ENCODE results near the gene GNAQ. TPM values are rescaled to one million over a fixed set of nuclear protein-coding genes. Genes with fewer than 3 reads are reported as not detected.
A peak's percentile ranks its signal among the peaks of the same experiment; 100 is the strongest.

The GNAQ gene
- total and polyA plus RNA-seq, 5 donors from 2014 or later, result 8.5 to 79.4 (median 17.4) TPM

GRCh38 chr9:77901018-77901417 is 130.6 kb downstream of the GNAQ start:
- DNase-seq (no peak), ATAC-seq (ENCODE audit: low read depth in 2 of 2) (no peak)
- no peaks in the 10 kb centered on the region for H3K27me3 Mint-ChIP-seq
- H3K36me3 ChIP-seq (ENCODE audit: control insufficient read depth, insufficient read depth, low read length), result no peaks in the 10 kb centered on the region
- H3K9me3 ChIP-seq (ENCODE audit: control insufficient read depth in 2 of 2, low read length in 2 of 2), result no peaks in the 10 kb centered on the region
- peaks cover 26% of the 10 kb centered on the region for H3K36me3 Mint-ChIP-seq
- H3K27me3 ChIP-seq (ENCODE audit: control insufficient read depth, insufficient read depth, low read length), result no peaks in the 10 kb centered on the region
- peak overlapping the region in 2 of 3 donors; percentile 11 to 61 for H3K27ac Mint-ChIP-seq
- H3K27ac ChIP-seq (ENCODE audit: insufficient read depth, low read length, poor library complexity, severe bottlenecking), result no peak overlapping the region
- H3K4me1 ChIP-seq (ENCODE audit: control insufficient read depth, insufficient read depth, low read length, poor library complexity, severe bottlenecking), result peaks cover 10% of the 10 kb centered on the region
- peaks cover 0 to 2% (median 0%) of the 10 kb centered on the region in 7 donors for H3K9me3 Mint-ChIP-seq
- peaks cover 16 to 72% (median 51%) of the 10 kb centered on the region in 4 donors for H3K4me1 Mint-ChIP-seq
- H3K4me3 ChIP-seq (ENCODE audit: low read depth, low read length), result no peak overlapping the region
- H3K4me3 Mint-ChIP-seq, result no peak overlapping the region

DNA sequence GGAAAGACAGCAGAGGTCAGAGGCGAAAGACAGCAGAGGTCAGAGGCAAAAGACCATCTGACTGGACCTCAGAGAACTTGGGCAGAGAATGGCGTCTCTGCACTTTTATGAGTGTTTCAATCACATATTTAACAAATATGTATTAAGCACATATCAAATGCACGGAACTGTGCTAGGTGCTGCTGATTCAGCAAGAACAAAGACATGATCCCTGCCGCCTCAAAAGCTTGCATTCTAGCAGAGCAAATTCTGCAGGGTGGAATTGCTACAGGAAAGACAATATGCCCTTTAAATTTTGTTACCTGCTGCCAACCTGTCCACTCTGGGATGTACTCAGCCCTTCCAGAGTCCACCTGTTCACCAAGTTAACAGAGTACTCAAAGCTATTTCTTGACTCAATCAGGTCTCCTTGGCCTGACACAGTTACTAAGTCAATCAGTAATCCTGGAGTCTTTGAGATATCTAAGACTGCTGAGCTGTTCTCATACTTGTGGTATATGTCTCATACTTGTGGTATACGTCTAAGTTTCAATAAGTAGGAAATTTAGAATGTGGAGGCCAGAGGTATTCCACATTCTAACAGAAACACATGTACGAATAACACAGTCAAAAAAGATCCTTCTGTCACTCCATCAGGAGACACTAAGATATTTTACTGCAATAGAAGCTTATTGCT is 131.8 kb downstream of the GNAQ start:
- peaks cover 0 to 2% (median 0%) of the 10 kb centered on the region in 7 donors for H3K9me3 Mint-ChIP-seq
- no peak overlapping the region for H3K27ac Mint-ChIP-seq
- H3K4me3 Mint-ChIP-seq, result no peak overlapping the region
- H3K36me3 ChIP-seq (ENCODE audit: control insufficient read depth, insufficient read depth, low read length), result peaks cover 7% of the 10 kb centered on the region
- no peak overlapping the region for H3K27ac ChIP-seq (ENCODE audit: insufficient read depth, low read length, poor library complexity, severe bottlenecking)
- DNase-seq, result no peak
- peaks cover 3% of the 10 kb centered on the region for H3K4me1 ChIP-seq (ENCODE audit: control insufficient read depth, insufficient read depth, low read length, poor library complexity, severe bottlenecking)
- H3K27me3 ChIP-seq (ENCODE audit: control insufficient read depth, insufficient read depth, low read length), result no peaks in the 10 kb centered on the region
- no peaks in the 10 kb centered on the region for H3K27me3 Mint-ChIP-seq
- H3K4me3 ChIP-seq (ENCODE audit: low read depth, low read length), result no peak overlapping the region
- peaks cover 16 to 66% (median 45%) of the 10 kb centered on the region in 4 donors for H3K4me1 Mint-ChIP-seq
- H3K36me3 Mint-ChIP-seq, result peaks cover 34% of the 10 kb centered on the region
- ATAC-seq (ENCODE audit: low read depth in 2 of 2), result no peak
- H3K9me3 ChIP-seq (ENCODE audit: control insufficient read depth in 2 of 2, low read length in 2 of 2), result no peaks in the 10 kb centered on the region

DNA sequence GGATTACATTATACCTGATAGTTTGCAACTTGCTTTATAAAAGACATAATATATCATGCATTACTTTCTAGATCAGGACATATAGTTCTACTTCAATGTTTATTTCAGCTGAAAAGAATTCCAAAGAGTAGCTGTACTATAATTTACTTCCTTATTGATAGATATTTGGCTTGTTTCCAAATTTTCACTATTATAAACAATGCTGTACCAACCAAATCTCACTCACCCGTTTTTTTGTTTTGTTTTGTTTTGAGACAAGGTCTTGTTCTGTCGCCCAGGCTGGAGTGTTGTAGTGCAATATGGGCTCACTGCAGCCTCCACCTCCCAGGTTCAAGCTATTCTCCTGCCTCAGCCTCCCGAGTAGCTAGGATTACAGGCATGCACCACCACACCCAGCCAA is 132.7 kb downstream of the GNAQ start:
- Mint-ChIP-seq H3K36me3 (peaks cover 34% of the 10 kb centered on the region), H3K4me3 (no peak overlapping the region), H3K27ac (no peak overlapping the region), H3K27me3 (no peaks in the 10 kb centered on the region), H3K9me3 (peaks cover 0 to 2% (median 0%) of the 10 kb centered on the region in 7 donors), H3K4me1 (peaks cover 16 to 65% (median 44%) of the 10 kb centered on the region in 4 donors)
- H3K9me3 ChIP-seq (ENCODE audit: control insufficient read depth in 2 of 2, low read length in 2 of 2), result no peaks in the 10 kb centered on the region
- no peaks in the 10 kb centered on the region for H3K27me3 ChIP-seq (ENCODE audit: control insufficient read depth, insufficient read depth, low read length)
- peaks cover 7% of the 10 kb centered on the region for H3K36me3 ChIP-seq (ENCODE audit: control insufficient read depth, insufficient read depth, low read length)
- ATAC-seq (ENCODE audit: low read depth in 2 of 2), result no peak
- no peak overlapping the region for H3K4me3 ChIP-seq (ENCODE audit: low read depth, low read length)
- H3K4me1 ChIP-seq (ENCODE audit: control insufficient read depth, insufficient read depth, low read length, poor library complexity, severe bottlenecking), result peaks cover 3% of the 10 kb centered on the region
- no peak for DNase-seq
- no peak overlapping the region for H3K27ac ChIP-seq (ENCODE audit: insufficient read depth, low read length, poor library complexity, severe bottlenecking)

DNA sequence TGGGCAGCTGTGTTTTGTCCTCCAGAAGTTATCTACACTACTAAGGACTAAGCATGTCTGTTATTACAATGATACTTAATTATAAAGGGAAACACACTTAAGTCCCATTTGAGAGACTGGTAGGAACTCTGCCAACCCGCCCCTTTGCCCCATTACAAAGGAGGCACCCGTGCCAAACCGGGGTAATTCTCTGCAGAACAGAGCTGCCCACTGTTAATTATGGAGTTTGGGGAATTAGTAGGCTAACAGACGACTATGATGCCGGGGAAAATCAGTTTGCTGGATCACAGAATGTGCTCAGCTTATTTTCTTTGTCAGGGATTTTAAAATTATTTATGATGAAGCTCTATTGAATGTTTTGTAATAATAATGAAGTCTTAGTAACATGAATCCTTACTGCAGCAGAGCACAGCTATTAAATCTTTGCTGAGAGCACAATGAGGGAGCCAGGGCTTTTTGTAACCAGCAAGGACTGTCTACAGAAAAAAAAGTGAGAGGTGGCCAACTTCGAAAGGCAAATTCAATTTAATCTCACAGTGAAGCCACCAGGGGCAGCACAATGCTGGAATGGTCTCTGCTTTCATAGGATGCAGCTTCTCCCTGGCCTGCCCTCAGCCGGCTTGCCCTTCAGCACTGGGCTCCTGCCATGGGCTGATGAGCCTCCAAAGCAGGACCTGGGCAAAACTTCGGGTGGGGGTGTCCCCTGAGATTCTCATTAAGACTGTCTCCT is 134.5 kb downstream of the GNAQ start:
- Mint-ChIP-seq H3K4me1 (peaks cover 29 to 67% (median 45%) of the 10 kb centered on the region in 4 donors), H3K27ac (no peak overlapping the region), H3K4me3 (no peak overlapping the region), H3K36me3 (peaks cover 25% of the 10 kb centered on the region), H3K27me3 (no peaks in the 10 kb centered on the region), H3K9me3 (peaks cover 0 to 2% (median 0%) of the 10 kb centered on the region in 7 donors)
- ATAC-seq (ENCODE audit: low read depth in 2 of 2) (no peak), DNase-seq (no peak)
- Histone ChIP-seq H3K4me3 (ENCODE audit: low read depth, low read length) (no peak overlapping the region), H3K27ac (ENCODE audit: insufficient read depth, low read length, poor library complexity, severe bottlenecking) (no peak overlapping the region), H3K9me3 (ENCODE audit: control insufficient read depth in 2 of 2, low read length in 2 of 2) (no peaks in the 10 kb centered on the region), H3K4me1 (ENCODE audit: control insufficient read depth, insufficient read depth, low read length, poor library complexity, severe bottlenecking) (peaks cover 3% of the 10 kb centered on the region), H3K27me3 (ENCODE audit: control insufficient read depth, insufficient read depth, low read length) (no peaks in the 10 kb centered on the region), H3K36me3 (ENCODE audit: control insufficient read depth, insufficient read depth, low read length) (peaks cover 7% of the 10 kb centered on the region)

DNA sequence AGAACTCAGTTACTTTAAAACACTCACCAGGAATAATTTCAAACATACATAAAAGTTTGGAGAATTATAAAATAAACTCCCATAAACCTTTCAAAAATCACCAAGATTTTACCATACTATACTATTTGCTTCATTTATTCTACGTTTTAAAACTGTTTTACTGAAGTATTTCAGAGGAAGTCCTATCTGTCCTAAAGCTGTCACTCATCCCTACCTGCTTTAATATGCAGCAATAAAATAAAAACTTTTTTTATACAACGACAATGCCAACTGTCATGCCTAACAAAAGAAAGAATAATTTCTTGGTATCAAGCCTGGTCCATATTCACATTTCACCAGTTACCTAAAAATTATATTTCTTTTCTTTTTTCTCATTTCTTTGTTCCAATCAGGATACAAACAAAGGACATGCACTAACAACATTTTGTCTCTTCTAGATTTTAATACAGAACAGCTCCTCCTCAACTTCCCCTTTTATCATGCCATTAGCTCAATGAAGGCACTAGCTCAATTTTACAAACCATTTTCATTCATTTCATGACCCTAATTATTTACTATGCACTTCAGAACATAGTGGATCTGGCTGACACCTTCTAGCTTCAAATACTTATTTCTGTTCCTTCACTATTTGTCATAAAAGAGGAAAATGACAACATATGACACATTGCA is 135.2 kb downstream of the GNAQ start:
- H3K27me3 ChIP-seq (ENCODE audit: control insufficient read depth, insufficient read depth, low read length), result no peaks in the 10 kb centered on the region
- H3K9me3 Mint-ChIP-seq, result peaks cover 0 to 2% (median 0%) of the 10 kb centered on the region in 7 donors
- peaks cover 7% of the 10 kb centered on the region for H3K36me3 ChIP-seq (ENCODE audit: control insufficient read depth, insufficient read depth, low read length)
- peaks cover 29 to 69% (median 46%) of the 10 kb centered on the region in 4 donors for H3K4me1 Mint-ChIP-seq
- no peak overlapping the region for H3K27ac ChIP-seq (ENCODE audit: insufficient read depth, low read length, poor library complexity, severe bottlenecking)
- no peak overlapping the region for H3K4me3 ChIP-seq (ENCODE audit: low read depth, low read length)
- no peaks in the 10 kb centered on the region for H3K27me3 Mint-ChIP-seq
- no peaks in the 10 kb centered on the region for H3K9me3 ChIP-seq (ENCODE audit: control insufficient read depth in 2 of 2, low read length in 2 of 2)
- DNase-seq (no peak), ATAC-seq (ENCODE audit: low read depth in 2 of 2) (no peak)
- peaks cover 23% of the 10 kb centered on the region for H3K36me3 Mint-ChIP-seq
- no peak overlapping the region for H3K27ac Mint-ChIP-seq
- peaks cover 2% of the 10 kb centered on the region for H3K4me1 ChIP-seq (ENCODE audit: control insufficient read depth, insufficient read depth, low read length, poor library complexity, severe bottlenecking)
- no peak overlapping the region for H3K4me3 Mint-ChIP-seq

DNA sequence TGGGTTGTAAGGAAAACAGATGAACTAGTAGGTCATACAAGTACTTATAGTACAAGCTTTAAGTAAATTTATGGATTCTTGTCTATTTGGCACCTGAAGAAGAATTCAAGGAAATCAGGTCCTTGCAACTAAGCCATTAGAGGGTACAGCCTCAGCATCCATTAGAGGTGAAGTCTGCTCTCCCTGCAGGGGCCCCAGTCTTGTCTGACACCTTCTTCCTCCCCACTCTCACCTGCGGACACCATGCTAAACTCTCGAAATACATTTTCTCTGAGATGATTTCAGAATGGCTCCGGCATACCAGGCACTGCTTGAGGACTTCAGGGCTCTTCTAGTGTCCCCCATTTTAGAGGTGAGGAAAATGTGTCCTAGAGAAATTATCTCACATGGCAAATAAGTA is 137.9 kb downstream of the GNAQ start:
- no peak overlapping the region for H3K4me3 Mint-ChIP-seq
- no peaks in the 10 kb centered on the region for H3K27me3 Mint-ChIP-seq
- peaks cover 7% of the 10 kb centered on the region for H3K36me3 ChIP-seq (ENCODE audit: control insufficient read depth, insufficient read depth, low read length)
- peak overlapping the region in 1 of 3 donors; percentile 1 for H3K27ac Mint-ChIP-seq
- no peaks in the 10 kb centered on the region for H3K9me3 ChIP-seq (ENCODE audit: control insufficient read depth in 2 of 2, low read length in 2 of 2)
- H3K27me3 ChIP-seq (ENCODE audit: control insufficient read depth, insufficient read depth, low read length), result no peaks in the 10 kb centered on the region
- no peak for ATAC-seq (ENCODE audit: low read depth in 2 of 2)
- no peak for DNase-seq
- no peak overlapping the region for H3K27ac ChIP-seq (ENCODE audit: insufficient read depth, low read length, poor library complexity, severe bottlenecking)
- H3K4me1 Mint-ChIP-seq, result peaks cover 28 to 63% (median 36%) of the 10 kb centered on the region in 4 donors
- H3K9me3 Mint-ChIP-seq, result no peaks in the 10 kb centered on the region
- no peak overlapping the region for H3K4me3 ChIP-seq (ENCODE audit: low read depth, low read length)
- H3K36me3 Mint-ChIP-seq, result peaks cover 18% of the 10 kb centered on the region
- H3K4me1 ChIP-seq (ENCODE audit: control insufficient read depth, insufficient read depth, low read length, poor library complexity, severe bottlenecking), result no peaks in the 10 kb centered on the region

GRCh38 chr9:77892955-77893514 is 138.6 kb downstream of the GNAQ start:
- no peak overlapping the region for H3K4me3 ChIP-seq (ENCODE audit: low read depth, low read length)
- Mint-ChIP-seq H3K27ac (no peak overlapping the region), H3K4me3 (no peak overlapping the region), H3K9me3 (no peaks in the 10 kb centered on the region), H3K36me3 (peaks cover 22% of the 10 kb centered on the region), H3K4me1 (peaks cover 28 to 64% (median 34%) of the 10 kb centered on the region in 4 donors), H3K27me3 (no peaks in the 10 kb centered on the region)
- H3K9me3 ChIP-seq (ENCODE audit: control insufficient read depth in 2 of 2, low read length in 2 of 2), result no peaks in the 10 kb centered on the region
- H3K36me3 ChIP-seq (ENCODE audit: control insufficient read depth, insufficient read depth, low read length), result peaks cover 7% of the 10 kb centered on the region
- DNase-seq (peak in 1 of 3 donors; percentile 28), ATAC-seq (ENCODE audit: low read depth in 2 of 2) (no peak)
- no peak overlapping the region for H3K27ac ChIP-seq (ENCODE audit: insufficient read depth, low read length, poor library complexity, severe bottlenecking)
- no peaks in the 10 kb centered on the region for H3K27me3 ChIP-seq (ENCODE audit: control insufficient read depth, insufficient read depth, low read length)
- no peaks in the 10 kb centered on the region for H3K4me1 ChIP-seq (ENCODE audit: control insufficient read depth, insufficient read depth, low read length, poor library complexity, severe bottlenecking)

Data from CD4-positive, CD25-positive, alpha-beta regulatory T cell (primary cell).